ENCODE measurements around the gene C15orf39.

- TF ChIP-seq EP300 (conservative IDR thresholded peaks at IDR 0.05; ENCODE audit: poor library complexity, severe bottlenecking) (no peak), SMC3 (conservative IDR thresholded peaks at IDR 0.05; ENCODE audit: poor library complexity) (no peak), CTCF (IDR thresholded peaks at IDR 0.05; ENCODE audit: poor library complexity, severe bottlenecking) (no peak)
Observed at GRCh38 chr15:75212200-75212858, 10.6 kb downstream of the C15orf39 start.

Measured in neural cell (in vitro differentiated cells).